Coronary artery (tissue), 2 donors: ENCODE results near the gene CNP.

Source experiments
- DNase-seq: peaks from one replicate; pipeline ENCODE4 v3.0.0-alpha.2; 2017; ENCODE audit warnings: low spot score
- H3K27ac ChIP-seq, 2 donors: fragments of 200-600 bp; sonication (generic); one replicate each; pipeline ENCODE4 v1.5.1; 2016 to 2019
- H3K4me3 ChIP-seq: fragments of 200-600 bp; sonication (generic); 2 replicates; pipeline ENCODE4 v1.5.1; 2016; ENCODE audit warnings: mild to moderate bottlenecking, moderate library complexity
- TF ChIP-seq, protein P1 (sequence below): fragments of 200-600 bp; sonication (generic); IDR thresholded peaks from one replicate; pipeline ENCODE4 v1.5.1; 2019; ENCODE audit warnings: antibody characterized with exemption

Gene CNP

DNA sequence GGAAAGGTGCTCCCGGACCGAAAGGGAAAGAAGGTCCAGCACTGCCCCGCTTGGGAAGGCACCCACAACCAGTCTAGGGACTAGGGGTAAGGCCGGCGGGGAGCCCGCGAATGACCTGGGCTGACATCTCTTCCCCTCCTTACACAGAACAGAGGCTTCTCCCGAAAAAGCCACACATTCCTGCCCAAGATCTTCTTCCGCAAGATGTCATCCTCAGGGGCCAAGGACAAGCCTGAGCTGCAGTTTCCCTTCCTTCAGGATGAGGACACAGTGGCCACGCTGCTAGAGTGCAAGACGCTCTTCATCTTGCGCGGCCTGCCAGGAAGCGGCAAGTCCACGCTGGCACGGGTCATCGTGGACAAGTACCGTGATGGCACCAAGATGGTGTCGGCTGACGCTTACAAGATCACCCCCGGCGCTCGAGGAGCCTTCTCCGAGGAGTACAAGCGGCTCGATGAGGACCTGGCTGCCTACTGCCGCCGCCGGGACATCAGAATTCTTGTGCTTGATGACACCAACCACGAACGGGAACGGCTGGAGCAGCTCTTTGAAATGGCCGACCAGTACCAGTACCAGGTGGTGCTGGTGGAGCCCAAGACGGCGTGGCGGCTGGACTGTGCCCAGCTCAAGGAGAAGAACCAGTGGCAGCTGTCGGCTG, 1.5 kb downstream of the CNP start:
- no peak for DNase-seq
- H3K27ac ChIP-seq = peak overlapping the region in 1 of 2 donors; percentile 89

DNA sequence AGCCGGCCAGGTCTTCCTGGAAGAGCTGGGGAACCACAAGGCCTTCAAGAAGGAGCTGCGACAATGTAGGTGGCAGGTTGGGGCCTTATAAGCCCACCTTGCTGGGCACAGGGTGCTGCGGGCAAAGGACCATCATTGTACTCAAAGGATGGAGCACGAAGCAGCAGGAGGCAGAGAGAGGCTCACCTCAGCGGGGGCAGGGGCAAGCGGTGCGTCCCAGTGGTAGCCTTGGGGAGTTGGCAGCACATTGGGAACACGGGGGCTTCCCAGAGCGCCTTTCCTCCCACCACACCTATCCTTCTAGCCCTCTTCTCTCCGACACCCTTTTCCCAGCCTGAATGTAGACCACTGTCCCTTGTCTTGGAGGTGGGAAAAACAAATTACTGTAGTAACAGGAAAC, 2.1 kb downstream of the CNP start:
- TF ChIP-seq, protein P1, sequence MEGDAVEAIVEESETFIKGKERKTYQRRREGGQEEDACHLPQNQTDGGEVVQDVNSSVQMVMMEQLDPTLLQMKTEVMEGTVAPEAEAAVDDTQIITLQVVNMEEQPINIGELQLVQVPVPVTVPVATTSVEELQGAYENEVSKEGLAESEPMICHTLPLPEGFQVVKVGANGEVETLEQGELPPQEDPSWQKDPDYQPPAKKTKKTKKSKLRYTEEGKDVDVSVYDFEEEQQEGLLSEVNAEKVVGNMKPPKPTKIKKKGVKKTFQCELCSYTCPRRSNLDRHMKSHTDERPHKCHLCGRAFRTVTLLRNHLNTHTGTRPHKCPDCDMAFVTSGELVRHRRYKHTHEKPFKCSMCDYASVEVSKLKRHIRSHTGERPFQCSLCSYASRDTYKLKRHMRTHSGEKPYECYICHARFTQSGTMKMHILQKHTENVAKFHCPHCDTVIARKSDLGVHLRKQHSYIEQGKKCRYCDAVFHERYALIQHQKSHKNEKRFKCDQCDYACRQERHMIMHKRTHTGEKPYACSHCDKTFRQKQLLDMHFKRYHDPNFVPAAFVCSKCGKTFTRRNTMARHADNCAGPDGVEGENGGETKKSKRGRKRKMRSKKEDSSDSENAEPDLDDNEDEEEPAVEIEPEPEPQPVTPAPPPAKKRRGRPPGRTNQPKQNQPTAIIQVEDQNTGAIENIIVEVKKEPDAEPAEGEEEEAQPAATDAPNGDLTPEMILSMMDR = no peak
- no peak overlapping the region for H3K4me3 ChIP-seq
- no peak for DNase-seq
- H3K27ac ChIP-seq = no peak overlapping the region

More for the DNA sequence above, 1.5 kb downstream of the CNP start:
- TF ChIP-seq, protein P1 = no peak
- peak overlapping the region; percentile 81 for H3K4me3 ChIP-seq

DNA sequence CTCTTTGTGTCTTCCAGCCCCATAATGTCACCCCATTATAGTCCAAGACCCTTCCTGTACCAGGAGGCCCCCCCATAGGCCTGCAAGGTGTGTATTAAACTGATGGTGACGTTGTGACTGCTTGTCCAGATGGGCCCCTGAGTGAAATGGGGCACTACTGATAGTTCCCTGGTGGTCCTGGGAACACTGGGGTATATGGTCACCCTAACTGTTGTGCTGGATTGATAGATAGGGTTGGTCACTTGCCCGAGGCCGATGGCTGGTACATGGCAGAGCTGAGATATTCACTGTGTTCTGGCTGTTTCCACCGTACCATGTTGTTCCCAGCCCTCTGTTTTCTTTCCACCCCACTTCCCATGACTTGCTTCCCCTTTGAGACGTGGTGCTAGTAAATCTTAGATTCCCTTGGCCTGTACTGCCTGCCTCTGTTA, 4.3 kb downstream of the CNP start:
- DNase-seq = no peak
- H3K4me3 ChIP-seq = peak overlapping the region; percentile 20
- H3K27ac ChIP-seq = no peak overlapping the region
- TF ChIP-seq, protein P1 = no peak

DNA sequence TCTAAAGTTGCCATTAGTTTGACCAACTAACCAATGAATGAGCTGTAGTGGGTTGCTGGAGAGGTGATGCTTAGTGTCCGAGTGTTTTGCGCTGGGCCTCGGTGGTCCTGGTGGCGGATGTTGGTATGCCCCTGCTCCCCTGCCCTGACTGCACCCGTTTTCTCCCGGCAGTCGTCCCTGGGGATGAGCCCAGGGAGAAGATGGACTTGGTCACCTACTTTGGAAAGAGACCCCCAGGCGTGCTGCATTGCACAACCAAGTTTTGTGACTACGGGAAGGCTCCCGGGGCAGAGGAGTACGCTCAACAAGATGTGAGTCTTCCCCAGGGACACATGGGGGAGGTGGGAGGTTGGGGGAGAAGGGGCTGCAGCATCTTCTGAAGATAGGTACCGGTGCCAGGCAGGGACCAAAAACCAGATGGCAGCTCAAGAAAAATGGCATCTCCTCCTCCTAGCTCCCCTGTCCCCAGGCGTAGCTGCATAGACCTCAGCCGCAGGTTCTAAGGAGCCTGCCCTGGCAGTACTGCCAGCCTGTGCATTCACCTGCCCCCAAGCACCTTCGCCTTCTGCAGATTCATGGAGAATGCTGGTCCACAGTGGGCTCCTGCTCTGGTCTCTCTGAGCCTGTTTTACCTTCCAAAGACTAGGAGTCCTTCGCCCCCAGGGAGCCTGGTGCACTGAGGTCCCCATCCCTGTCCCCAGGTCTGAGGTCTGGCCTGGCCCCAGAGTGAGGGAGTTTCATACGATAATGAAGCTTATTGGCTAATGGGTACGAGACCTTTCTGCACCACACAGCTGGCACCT, 5.3 kb downstream of the CNP start:
- Histone ChIP-seq H3K4me3 (no peak overlapping the region), H3K27ac (no peak overlapping the region)
- DNase-seq = no peak
- TF ChIP-seq, protein P1 = no peak

DNA sequence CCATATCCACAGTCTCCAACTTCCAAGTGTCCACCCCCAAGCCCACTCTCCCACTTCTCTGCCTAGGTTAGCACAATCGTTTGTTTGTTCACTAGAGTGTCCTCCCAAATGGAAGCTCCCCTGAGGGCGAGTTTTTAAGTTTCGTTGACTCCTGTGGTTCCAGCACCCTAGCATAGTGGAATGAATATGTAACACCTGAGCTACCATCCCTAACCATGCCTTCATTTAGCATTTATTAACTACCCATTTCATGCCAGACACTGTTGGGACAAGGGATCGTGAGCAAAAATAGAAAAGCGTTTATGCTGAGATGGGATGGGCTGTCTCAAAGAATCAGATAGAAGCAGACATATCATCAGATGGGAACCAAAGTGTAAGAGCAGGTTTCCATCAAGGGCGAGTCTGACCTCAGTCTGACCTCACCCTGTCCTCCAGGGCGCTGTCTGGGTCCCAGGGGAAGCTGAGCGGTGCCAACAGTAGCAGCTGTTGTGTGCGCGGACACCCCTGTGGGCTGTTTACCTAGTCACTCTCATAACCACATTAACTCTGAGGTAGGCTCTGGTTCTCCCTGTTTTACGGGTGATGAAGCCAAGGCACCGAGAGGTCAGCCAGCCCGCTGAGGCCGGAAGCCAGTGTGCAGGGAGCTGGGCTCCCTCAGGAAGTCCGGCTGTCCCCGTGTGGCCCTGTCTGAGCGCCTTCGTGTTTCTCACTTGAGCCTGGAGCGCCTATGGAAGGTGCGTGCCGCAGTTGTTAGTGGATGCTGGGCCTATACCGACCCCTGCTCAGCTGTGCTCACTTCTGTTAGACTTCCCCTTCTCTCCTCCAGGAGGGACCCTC, 6.2 kb downstream of the CNP start:
- DNase-seq = no peak
- TF ChIP-seq, protein P1 = no peak
- peak overlapping the region; percentile 14 to 42 for H3K27ac ChIP-seq
- H3K4me3 ChIP-seq = no peak overlapping the region

DNA sequence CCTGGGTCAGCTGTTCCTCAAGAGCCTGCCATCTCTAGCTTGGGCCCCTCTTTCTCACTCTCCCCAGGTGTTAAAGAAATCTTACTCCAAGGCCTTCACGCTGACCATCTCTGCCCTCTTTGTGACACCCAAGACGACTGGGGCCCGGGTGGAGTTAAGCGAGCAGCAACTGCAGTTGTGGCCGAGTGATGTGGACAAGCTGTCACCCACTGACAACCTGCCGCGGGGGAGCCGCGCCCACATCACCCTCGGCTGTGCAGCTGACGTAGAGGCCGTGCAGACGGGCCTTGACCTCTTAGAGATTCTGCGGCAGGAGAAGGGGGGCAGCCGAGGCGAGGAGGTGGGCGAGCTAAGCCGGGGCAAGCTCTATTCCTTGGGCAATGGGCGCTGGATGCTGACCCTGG, 6.8 kb downstream of the CNP start:
- peak overlapping the region; percentile 14 to 42 for H3K27ac ChIP-seq
- H3K4me3 ChIP-seq = no peak overlapping the region
- TF ChIP-seq, protein P1 = no peak
- DNase-seq = no peak
